GM18873 (cell line): Measurements from ENCODE around the gene GLYATL1.
A peak's percentile ranks its signal among the peaks of the same experiment; 100 is the strongest.
"Not testable (repeated sequence)": the region's sequence is repeated elsewhere in the genome, so short reads cannot be mapped to it uniquely, and the experiment has no call there.

ENCODE experiments used
- ATAC-seq: cut with Tn5 transposase; IDR thresholded peaks from one replicate; pipeline ENCODE4 v1.9.1; 2021; ENCODE audit warnings: mild to moderate bottlenecking, moderate library complexity, moderate number of reproducible peaks; ENCODE audit not compliant: unreplicated experiment, low FRiP score

GLYATL1 gene

DNA sequence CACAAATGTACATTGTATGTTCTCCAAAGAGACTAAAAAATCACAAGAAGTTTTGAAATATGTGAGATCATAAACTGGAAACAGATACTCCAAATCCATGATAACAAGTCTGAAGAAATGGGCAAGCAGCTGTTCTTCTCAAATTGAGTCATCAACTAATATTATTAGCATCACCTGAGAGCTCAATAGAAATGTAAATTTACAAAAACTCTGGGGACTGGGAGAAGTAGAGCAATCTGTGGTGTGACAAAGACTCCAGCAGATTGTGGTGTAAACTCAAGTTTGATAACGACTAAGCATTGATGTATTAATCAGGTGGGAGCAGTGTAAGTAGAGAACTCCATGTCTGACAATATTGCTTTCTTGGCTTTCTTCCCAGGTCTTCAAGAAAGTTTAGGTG lies 53.2 kb downstream of the GLYATL1 start:
- ATAC-seq, result no peak

DNA sequence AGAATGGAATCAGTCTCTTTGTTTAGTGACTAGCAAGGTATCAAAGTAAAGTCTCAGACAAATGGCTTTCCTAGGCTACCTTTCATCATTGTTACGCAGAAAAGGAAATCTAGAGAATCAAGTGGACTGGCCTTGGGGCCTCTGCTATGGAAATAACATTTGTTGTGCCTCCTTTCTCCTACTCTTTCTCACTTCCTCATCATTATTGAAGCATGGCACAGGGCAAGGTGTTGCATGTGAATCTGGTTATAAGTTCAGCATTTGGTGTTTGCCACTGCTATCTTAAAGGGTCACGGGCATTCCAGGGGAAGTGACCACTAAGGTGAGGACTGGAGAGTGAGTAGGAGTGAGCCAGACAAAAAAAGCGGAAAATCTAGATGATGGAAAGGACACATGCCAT lies 54.9 kb downstream of the GLYATL1 start:
- ATAC-seq, result no peak

DNA sequence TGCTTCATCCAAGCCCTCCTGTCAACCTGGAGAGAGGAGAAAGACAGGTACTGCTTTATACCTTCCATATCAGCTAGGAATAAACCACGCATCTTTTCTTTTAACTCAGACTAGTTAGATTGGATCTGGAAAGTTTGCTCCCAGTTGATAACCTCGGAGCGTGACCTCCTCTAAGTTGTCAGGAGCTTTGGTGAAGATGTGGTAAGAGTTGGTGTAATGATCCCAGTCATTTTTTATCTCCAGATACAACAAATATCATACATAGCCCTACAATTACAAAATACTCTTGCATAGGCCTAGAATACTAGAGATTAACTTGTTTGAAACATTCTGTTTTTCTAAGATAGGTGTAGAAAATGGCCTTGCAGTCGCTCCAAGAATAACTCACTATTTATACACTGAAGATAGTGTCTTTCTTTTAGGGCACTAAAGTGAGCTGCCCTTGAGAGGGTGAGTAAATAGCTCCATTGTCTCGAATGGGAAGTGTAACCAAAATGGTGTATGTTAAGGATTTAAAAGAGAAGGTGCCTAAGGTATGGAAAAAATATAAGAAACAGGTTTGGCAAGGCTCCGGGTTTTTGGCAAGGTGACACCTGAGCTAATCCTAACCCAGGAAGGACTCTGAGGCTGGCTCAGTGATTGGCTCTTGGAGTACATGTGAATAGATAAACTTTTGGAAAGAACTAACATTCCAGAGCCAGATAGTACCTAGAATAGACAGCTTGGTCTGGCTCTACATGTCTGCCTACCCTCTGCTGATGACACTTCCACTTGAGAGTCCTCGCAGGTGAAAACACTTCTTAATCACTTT lies 59.4 kb downstream of the GLYATL1 start:
- peak; percentile 14 for ATAC-seq

- peak; percentile 93 for ATAC-seq
These were observed 60.0 kb downstream of the GLYATL1 start for GRCh38 chr11:58999291-58999680.

- ATAC-seq, result no peak
These were observed 60.7 kb downstream of the GLYATL1 start for GRCh38 chr11:59000003-59000402.

GRCh38 chr11:59002006-59002405 lies 62.7 kb downstream of the GLYATL1 start:
- not testable (repeated sequence) for ATAC-seq
